ENCODE results near the gene TBATA. TPM values are rescaled to one million over a fixed set of nuclear protein-coding genes. Genes with fewer than 3 reads are reported as not detected.
"Not testable (repeated sequence)": the region's sequence is repeated elsewhere in the genome, so short reads cannot be mapped to it uniquely, and the experiment has no call there.

TBATA gene
- polyA plus RNA-seq, 1 experiment: not detected

GRCh38 chr10:70772627-70773026 lies 12.6 kb downstream of the TBATA start:
- no peak for TF ChIP-seq CTCF (IDR thresholded peaks at IDR 0.05; ENCODE audit: insufficient read depth, low read depth, low read length)
- DNase-seq (ENCODE audit: low read depth): no peak
- CTCF ChIA-PET: no interaction called here
- POLR2A ChIA-PET: no interaction called here
- no peaks in the 10 kb centered on the region for H3K36me3 ChIP-seq (ENCODE audit: control insufficient read depth, insufficient read depth, low read length)
- H3K4me3 ChIP-seq (ENCODE audit: low read depth, low read length): no peak overlapping the region
- peaks cover 5% of the 10 kb centered on the region for H3K27me3 ChIP-seq (ENCODE audit: control insufficient read depth, insufficient read depth, low read length)

- H3K27me3 ChIP-seq (ENCODE audit: control insufficient read depth, insufficient read depth, low read length): peaks cover 6% of the 10 kb centered on the region
- no peak overlapping the region for H3K4me3 ChIP-seq (ENCODE audit: low read depth, low read length)
- no peak for DNase-seq (ENCODE audit: low read depth)
- ChIA-PET POLR2A (no interaction called here), CTCF (interaction anchor here (0.8 kb wide), 1 partner anchor 10 kb away, joined by 3 read pairs; no protein-coding TSS in a partner anchor)
- no peaks in the 10 kb centered on the region for H3K36me3 ChIP-seq (ENCODE audit: control insufficient read depth, insufficient read depth, low read length)
- TF ChIP-seq CTCF (IDR thresholded peaks at IDR 0.05; ENCODE audit: insufficient read depth, low read depth, low read length): no peak
These were observed 13.6 kb downstream of the TBATA start for GRCh38 chr10:70771311-70772194.

- POLR2A ChIA-PET; H3K36me3 ChIP-seq (ENCODE audit: control insufficient read depth, insufficient read depth, low read length); H3K4me3 ChIP-seq (ENCODE audit: low read depth, low read length); DNase-seq (ENCODE audit: low read depth); H3K27me3 ChIP-seq (ENCODE audit: control insufficient read depth, insufficient read depth, low read length); CTCF ChIA-PET: not testable (repeated sequence)
These were observed 14.7 kb downstream of the TBATA start for GRCh38 chr10:70770516-70770915.

- TF ChIP-seq CTCF (IDR thresholded peaks at IDR 0.05; ENCODE audit: insufficient read depth, low read depth, low read length): no peak
- no peak for DNase-seq (ENCODE audit: low read depth)
- Histone ChIP-seq H3K4me3 (ENCODE audit: low read depth, low read length) (no peak overlapping the region), H3K27me3 (ENCODE audit: control insufficient read depth, insufficient read depth, low read length) (peaks cover 4% of the 10 kb centered on the region), H3K36me3 (ENCODE audit: control insufficient read depth, insufficient read depth, low read length) (no peaks in the 10 kb centered on the region)
- ChIA-PET POLR2A (no interaction called here), CTCF (interaction anchor here (2.0 kb wide), 1 partner anchor 11 kb away, joined by 7 read pairs; no protein-coding TSS in a partner anchor)
These were observed 15.2 kb downstream of the TBATA start for GRCh38 chr10:70770001-70770400.

GRCh38 chr10:70769121-70769520 lies 16.1 kb downstream of the TBATA start:
- H3K4me3 ChIP-seq (ENCODE audit: low read depth, low read length): no peak overlapping the region
- no peak for DNase-seq (ENCODE audit: low read depth)
- TF ChIP-seq CTCF (IDR thresholded peaks at IDR 0.05; ENCODE audit: insufficient read depth, low read depth, low read length): no peak
- ChIA-PET POLR2A (no interaction called here), CTCF (interaction anchor here (0.6 to 2.0 kb wide), 3 partner anchors 9 to 21 kb away, joined by 3 to 7 read pairs (median 3); no protein-coding TSS in a partner anchor)
- H3K27me3 ChIP-seq (ENCODE audit: control insufficient read depth, insufficient read depth, low read length): peaks cover 4% of the 10 kb centered on the region
- H3K36me3 ChIP-seq (ENCODE audit: control insufficient read depth, insufficient read depth, low read length): no peaks in the 10 kb centered on the region

GRCh38 chr10:70768026-70768685 lies 17.0 kb downstream of the TBATA start:
- POLR2A ChIA-PET; H3K27me3 ChIP-seq (ENCODE audit: control insufficient read depth, insufficient read depth, low read length); H3K36me3 ChIP-seq (ENCODE audit: control insufficient read depth, insufficient read depth, low read length); DNase-seq (ENCODE audit: low read depth); H3K4me3 ChIP-seq (ENCODE audit: low read depth, low read length): not testable (repeated sequence)
- CTCF ChIA-PET: interaction anchor here (0.6 to 2.0 kb wide), 4 partner anchors 9 to 40 kb away, joined by 3 to 7 read pairs (median 4); no protein-coding TSS in a partner anchor

Measured in BJ (cell line).